KOPT-K1 (cell line): ENCODE measurements around the gene HES4.
"Not testable (repeated sequence)": the region's sequence is repeated elsewhere in the genome, so short reads cannot be mapped to it uniquely, and the experiment has no call there.

Experiments used
- H3K27ac ChIP-seq: fragments of 200-600 bp; sonication (generic); 2 replicates; pipeline ENCODE4 v1.5.1; 2016; ENCODE audit warnings: antibody characterized with exemption, mild to moderate bottlenecking, low read depth, low read length; ENCODE audit not compliant: poor library complexity, severe bottlenecking
- H3K36me3 ChIP-seq: fragments of 200-600 bp; sonication (generic); 2 replicates; pipeline ENCODE4 v1.5.1; 2017; ENCODE audit warnings: antibody characterized with exemption, mild to moderate bottlenecking, low read length, moderate library complexity; ENCODE audit not compliant: insufficient read depth
- H3K9me3 ChIP-seq: fragments of 200-600 bp; sonication (generic); 2 replicates; pipeline ENCODE4 v1.5.1; 2017; ENCODE audit warnings: antibody characterized with exemption, low read length, mild to moderate bottlenecking; ENCODE audit not compliant: insufficient read depth, poor library complexity, severe bottlenecking

Gene HES4

DNA sequence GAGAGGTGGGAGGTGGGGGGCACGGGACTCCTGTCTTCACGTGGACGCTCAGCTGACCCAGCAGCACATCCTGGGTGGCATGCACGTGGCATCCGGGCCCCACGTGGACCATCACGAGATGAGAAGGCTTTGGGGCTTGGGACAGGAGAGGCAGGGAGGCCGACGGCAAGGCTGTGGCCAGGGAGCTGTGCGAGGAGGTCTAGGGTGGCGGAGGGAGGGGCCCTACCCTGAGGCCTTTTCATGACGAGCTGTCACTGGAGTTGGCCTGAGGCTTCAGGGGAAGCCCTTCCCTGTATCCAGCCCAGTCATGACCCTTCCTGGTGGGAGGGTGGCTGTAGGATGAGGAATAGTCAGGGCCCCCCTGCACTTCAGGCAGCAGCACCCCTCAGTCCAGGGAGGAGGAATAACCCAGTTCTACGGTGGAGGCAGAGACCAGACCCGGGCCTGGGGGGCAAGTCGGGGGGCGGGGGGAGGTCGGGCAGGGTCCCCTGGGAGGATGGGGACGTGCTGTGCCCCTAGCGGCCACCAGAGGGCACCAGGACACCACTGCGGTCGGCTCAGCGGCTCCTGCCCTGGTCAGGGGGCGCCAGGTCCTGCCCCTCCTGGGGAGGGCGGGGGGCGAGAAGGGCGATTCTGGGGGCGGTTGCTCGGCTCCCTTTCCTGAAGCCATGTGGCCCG, 16.0 kb downstream of the HES4 start:
- no peaks in the 10 kb centered on the region for H3K36me3 ChIP-seq
- H3K27ac ChIP-seq, result no peak overlapping the region
- H3K9me3 ChIP-seq, result no peaks in the 10 kb centered on the region

DNA sequence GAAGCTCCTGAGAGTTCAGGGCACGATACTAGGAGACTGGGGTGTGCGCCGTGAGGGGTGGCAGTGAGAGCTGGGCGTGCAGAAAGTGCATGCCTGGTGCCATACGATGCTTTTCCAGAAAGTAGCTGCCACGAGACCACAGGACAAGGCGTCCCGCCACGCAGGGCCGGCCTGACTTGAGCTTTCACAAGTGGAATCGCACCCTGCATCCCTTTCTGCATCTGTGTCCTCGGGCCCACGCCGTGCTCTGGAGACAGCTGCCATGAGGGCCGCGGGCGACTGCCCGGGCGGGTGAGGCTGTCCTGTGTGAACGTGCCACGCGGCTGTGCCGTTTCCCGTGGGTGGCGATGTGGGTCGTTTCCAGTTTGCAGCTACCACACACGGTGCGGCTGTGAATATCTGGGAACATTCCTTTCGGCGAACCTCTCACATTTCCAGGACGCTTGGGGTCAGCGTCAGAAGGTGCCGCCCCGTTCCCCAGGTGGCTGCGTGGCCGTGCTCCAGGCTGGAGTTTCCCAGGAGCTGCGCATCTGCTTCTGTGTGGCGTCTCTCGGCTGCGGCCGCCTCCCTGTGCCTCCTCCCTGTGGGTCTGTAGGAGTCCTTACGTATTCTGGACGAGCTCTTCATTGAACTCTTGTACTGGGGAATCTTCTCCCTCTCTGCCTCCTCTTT, 17.0 kb downstream of the HES4 start:
- Histone ChIP-seq H3K36me3 (no peaks in the 10 kb centered on the region), H3K9me3 (no peaks in the 10 kb centered on the region), H3K27ac (no peak overlapping the region)

DNA sequence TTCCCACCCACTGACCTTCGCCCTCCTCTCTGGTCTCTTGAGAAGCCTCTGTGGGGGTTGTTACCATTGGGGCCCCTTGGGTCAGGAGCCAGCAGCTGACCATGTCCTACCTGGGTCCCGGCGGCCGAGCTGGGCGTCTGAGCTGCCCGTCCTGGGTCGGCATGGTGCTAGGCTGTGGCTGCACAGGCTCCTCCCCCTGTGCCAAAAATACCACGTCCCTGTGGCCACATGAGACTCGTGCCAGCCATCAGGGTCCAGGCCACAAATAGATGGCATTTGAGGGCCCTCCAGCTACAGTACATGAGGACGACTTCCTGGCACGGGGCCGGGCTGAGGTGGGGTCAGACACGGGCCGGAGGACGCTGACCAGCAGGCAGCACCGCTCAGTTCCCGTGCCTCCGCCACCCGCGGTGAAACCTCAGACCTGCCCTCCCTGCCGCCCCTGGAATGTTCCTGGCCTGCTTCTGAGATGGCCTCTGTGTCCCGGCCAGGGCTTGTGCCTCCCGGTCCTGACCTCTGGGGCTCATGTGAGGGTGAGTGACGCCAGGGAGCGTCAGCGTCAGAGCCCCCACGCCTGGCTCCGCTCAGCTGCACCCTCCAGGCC, 17.8 kb downstream of the HES4 start, which contains the start of gene PERM1:
Gene PERM1 (minus strand): TSS at position 139 of the 604 bp plus-strand sequence. CDS start 1,064 bp downstream, outside the sequence.
- H3K9me3 ChIP-seq, result no peaks in the 10 kb centered on the region
- no peaks in the 10 kb centered on the region for H3K36me3 ChIP-seq
- H3K27ac ChIP-seq, result no peak within 1 kb of the TSS

DNA sequence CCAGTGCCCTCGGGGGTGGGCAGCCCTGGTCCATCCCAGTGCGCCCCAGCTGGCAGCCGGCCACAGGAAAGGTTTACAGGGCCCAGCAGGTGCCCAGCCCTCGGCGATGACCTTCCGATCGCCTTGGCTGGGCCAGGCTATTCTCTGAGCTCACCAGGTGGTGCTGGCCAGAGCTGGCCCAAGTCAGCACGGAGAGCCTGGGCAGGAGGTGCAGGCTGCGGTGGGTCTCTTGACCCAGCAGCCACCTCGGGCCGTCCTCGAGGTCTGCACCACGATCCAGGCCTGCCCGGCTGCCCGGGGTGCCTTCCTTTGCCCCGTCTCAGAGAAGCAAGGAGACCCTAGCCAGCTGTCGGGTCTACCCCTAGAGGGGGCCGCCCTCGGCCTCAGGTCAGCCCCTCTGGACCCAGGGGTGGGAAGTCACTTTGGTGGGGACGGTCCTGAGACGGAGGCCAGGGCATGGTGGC, 18.4 kb downstream of the HES4 start:
- no peaks in the 10 kb centered on the region for H3K36me3 ChIP-seq
- H3K9me3 ChIP-seq, result no peaks in the 10 kb centered on the region
- H3K27ac ChIP-seq, result no peak overlapping the region

DNA sequence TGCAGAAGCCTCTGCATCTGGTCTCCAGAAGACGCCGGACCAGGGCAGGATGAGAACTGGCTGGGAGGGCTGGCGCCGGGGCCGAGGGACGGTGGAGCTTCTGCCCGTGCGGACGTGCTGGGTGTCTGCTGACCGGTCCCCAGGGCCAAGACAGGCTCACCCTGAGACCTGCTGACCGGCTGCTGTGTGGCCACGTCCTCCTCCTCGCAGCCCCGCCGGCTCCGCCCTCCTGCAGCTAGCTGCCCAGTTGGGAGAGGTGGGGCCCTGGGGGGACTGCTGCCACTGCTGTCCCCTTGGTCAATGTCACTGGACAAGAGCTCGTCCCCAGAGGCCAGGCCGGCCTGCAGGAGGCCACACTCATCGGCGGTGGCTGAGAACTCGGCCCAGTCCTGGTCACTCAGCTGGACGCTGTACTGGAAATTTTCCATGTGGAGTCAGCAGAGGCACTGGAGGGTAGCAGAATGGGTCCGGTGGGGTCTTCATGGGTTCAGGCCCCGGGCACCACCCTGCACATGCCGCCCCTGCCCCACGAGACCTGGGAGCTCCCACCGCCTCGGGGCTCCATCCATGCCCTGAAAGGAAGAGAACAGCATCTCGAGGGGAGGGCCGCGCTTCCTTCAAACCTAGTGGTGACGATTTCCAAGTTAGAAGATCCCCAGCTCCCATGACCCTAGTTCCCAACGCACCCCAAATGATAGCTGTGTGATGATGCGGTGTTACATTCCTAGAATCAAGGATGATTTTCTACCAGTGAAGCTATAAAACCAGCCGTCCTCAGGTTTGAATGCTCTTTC, 19.1 kb downstream of the HES4 start:
- no peaks in the 10 kb centered on the region for H3K9me3 ChIP-seq
- H3K27ac ChIP-seq, result no peak overlapping the region
- no peaks in the 10 kb centered on the region for H3K36me3 ChIP-seq

DNA sequence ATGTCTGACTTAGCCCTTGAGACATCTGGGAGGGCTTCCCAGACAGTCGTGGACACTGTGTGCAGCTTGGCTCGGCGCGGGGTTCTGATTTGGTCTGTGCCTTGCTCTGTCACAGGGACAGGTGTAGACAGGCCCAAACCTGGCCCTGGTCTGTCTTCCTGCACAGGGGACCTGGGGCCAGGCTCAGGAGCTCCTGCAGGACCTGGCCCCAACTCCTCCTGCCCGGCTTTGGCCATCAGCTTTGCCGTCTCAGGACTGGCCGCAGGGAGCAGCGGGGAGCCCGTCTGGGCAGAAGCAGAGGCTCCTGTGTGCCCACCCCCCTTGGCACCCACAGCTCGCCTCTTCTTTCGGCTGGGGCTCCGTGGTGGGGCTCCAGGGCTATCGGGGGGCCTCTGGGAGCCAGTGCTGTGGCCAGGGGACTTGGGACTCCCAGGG, 19.7 kb downstream of the HES4 start:
- no peaks in the 10 kb centered on the region for H3K9me3 ChIP-seq
- H3K27ac ChIP-seq, result no peak overlapping the region
- no peaks in the 10 kb centered on the region for H3K36me3 ChIP-seq

DNA sequence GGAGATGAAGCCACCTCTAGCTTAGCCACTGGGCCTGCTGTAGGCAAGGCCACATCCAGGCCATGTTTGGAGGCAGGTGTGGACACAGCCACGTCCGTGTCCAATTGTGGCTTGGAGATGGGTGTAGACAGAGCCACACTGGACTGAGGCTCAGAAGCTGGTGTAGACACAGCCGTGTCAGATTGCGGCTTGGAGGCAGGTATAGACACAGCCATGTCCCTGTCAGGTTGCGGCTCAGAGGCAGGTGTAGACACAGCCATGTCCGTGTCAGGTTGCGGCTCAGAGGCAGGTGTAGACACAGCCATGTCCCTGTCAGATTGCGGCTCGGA, 20.2 kb downstream of the HES4 start:
- no peaks in the 10 kb centered on the region for H3K36me3 ChIP-seq

DNA sequence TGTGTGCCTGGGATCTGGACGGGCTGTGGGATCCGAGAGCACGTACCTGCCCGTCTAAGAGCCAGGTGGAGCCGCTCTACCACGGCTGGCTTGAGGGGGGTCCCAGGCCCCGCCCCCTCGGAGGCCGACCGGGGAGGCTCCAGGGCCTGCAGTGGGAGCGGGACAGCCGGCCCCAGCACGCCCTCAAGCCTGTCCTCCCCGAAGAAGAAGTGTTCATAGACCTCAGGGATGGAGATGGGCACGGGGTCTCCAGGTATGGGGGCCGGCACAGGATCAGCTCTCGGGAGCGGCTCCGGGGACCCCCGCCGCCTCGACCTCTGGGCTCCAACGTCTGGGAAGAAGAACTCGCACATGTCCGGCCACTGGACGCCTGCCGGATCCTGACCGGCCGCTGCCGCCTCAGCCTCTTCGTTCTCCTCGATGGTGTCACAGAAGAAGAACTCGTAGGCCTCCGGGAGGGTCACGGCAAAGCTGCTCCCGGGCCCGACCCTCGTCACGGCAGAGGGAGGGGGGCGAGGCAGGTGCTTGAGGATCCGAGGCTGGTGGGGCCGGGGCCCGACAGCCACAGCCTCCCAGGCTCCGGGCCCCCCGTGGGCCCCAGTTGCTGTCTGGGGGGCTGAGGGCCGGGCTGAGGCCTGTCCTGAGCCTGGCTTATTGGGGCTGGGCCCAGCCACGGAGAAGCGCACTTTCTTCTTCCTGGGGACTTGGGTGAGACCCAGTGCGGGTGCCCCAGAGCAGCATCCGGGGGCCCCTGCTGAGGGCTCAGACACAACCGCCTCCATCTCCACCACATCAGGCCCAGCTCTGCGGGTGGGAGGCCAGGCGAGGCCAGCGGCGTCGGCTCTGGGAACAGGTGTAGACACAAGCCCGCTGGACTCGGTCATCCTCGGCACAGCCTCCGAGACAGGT, 20.8 kb downstream of the HES4 start:
- Histone ChIP-seq H3K36me3 (no peaks in the 10 kb centered on the region), H3K27ac (no peak overlapping the region)

More for the DNA sequence above, 20.2 kb downstream of the HES4 start:
- no peaks in the 10 kb centered on the region for H3K9me3 ChIP-seq
- no peak overlapping the region for H3K27ac ChIP-seq

DNA sequence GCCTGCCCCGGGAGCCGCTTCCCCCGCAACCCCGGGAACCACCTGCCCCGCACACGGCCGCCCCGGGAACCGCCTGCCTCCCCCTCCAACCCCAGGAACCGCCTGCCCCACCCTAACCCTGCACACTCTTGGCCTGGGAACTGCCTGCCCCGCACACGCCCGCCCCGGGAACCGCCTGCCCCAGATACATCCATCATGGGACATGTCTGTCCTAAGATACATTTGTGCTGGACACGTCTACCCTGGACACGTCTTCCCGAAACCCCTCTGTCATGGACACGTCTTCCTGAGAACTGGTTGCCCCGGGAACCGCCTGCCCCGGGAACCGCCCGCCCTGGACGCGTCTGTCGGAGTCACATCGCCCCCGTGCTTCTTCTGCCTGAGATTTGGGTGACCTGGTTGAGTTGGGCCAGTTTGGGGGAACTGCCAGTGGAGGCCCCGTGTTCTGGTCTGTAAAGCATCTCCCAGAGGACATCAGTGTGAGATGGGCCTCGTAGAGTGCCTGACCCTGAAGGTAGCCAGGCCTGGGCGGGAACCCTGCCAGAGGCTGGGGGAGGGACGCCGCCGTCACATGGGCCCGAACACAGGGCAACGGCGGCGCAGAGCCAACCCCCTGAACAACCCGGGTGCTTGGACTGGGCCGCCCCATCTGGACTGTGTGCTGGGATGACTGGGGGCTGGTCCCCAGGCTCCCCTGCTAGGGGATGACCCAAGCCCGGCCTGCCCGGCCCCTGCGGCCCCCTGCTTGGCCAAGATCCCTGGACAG, 21.6 kb downstream of the HES4 start:
- Histone ChIP-seq H3K27ac (no peak overlapping the region), H3K9me3 (no peaks in the 10 kb centered on the region), H3K36me3 (no peaks in the 10 kb centered on the region)

More for the DNA sequence above, 20.8 kb downstream of the HES4 start:
- no peaks in the 10 kb centered on the region for H3K9me3 ChIP-seq

DNA sequence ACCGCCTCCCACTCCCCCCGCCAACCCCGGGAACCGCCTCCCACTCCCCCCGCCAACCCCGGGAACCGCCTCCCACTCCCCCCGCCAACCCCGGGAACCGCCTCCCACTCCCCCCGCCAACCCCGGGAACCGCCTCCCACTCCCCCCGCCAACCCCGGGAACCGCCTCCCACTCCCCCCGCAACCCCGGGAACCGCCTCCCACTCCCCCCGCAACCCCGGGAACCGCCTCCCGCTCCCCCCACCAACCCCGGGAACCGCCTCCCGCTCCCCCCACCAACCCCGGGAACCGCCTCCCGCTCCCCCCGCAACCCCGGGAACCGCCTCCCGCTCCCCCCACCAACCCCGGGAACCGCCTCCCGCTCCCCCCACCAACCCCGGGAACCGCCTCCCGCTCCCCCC, 23.1 kb downstream of the HES4 start:
- not testable (repeated sequence) for H3K36me3 ChIP-seq, H3K27ac ChIP-seq, H3K9me3 ChIP-seq

DNA sequence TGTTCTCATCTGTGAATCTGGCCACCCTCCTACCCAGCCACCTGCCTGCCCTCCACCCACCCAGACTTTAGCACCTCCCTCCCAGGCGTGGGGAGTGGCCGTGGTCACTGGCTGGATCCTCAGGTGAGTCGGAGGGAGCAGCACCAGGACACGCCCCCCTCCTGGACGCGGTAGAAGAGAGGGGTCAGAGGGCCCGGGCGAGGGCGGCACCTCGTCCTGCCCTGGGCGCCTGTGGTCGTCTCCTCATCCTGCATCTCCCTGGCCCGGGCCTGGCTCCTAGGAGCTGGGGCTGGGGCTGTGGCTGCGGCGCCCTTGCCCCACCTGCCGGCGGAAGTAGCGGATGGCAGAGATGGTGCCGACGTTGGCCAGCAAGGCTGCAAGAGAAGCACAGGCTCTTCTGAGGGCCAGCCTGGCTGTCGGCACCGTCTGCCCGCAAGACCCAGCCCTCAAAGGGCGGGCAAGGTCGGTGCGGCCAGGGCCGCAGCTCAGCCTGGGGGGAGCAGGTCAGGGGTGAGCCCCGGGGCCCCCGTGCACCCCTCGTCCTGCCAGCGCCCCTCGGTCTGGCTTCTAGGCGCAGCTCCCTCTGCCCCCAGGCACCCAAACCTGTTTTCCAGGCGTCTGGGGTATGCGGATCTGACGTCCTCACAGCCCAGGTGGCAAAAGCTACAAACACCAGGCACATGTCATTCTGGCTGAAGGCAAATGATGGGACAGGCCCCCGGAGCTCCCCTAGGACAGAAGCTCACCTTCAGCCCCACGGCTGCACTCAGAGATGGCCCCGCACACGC, 23.8 kb downstream of the HES4 start:
- no peaks in the 10 kb centered on the region for H3K9me3 ChIP-seq
- H3K27ac ChIP-seq, result no peak overlapping the region
- H3K36me3 ChIP-seq, result no peaks in the 10 kb centered on the region

DNA sequence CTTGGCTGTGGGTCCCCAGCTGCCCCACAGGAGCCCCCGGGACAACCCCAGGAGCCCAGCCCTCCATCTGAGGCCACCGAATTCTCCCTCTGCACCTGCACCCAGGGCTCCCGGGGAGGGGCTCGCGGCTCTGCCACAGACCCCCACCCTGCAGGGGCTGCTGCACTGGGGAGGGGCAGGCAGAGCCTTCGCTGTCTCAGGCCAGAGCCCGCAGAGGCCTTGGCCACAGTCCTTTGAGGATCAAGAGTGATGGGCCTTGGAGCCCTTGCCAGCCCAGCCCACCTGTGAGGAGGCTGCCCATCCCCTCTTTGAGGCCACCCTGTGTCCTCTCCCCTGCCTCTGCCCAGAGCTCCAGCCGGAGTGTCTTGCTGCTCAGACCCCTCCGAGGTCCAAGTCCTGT, 24.5 kb downstream of the HES4 start:
- H3K27ac ChIP-seq, result no peak overlapping the region
- no peaks in the 10 kb centered on the region for H3K9me3 ChIP-seq
- no peaks in the 10 kb centered on the region for H3K36me3 ChIP-seq

DNA sequence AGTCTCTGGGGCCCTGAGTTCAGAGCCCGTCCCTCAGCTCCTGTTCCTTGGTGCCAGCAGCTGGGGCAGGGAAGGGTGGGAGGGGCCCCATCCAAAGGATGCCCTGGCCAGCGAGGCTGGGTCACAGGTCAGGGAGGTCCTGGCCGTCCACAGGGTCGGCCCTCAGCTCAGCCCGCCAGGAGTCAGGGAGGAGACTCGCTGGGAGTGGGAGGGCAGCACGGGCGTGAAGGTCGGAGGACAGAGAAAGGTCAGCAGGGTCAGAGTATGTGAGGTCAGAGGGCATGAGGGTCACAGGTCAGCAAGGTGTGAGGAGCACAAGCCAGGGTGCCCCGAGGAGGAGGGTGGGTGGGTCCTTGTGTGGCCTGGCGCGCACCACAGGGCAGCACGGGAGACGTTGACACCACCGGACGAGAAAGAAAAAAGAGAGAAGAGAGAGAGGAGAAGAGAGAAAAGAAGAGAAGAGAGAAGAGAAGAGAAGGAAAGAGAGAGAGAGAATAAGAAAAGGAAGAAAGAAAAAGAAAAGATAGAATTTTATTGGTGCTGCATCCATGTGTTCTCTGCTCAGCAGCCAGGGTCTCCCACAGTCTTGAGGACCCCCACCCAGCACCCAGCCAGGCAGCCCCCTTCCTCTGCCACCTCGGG, 25.1 kb downstream of the HES4 start:
- Histone ChIP-seq H3K27ac (no peak overlapping the region), H3K9me3 (no peaks in the 10 kb centered on the region), H3K36me3 (no peaks in the 10 kb centered on the region)
